ENCODE results near the gene TAPT1.
"Not testable (repeated sequence)": the region's sequence is repeated elsewhere in the genome, so short reads cannot be mapped to it uniquely, and the experiment has no call there.

GRCh38 chr4:16269742-16270453 is 43.6 kb upstream of the TAPT1 start:
- not testable (repeated sequence) for TF ChIP-seq CTCF (IDR thresholded peaks at IDR 0.05); EZH2 (IDR thresholded peaks at IDR 0.05; ENCODE audit: borderline replicate concordance, insufficient read depth, low read depth, low read length, poor library complexity, severe bottlenecking)

Measured in B cell (primary cell).